H1 (cell line): Measurements from ENCODE around the gene RGS14.
"Not testable (repeated sequence)": the region's sequence is repeated elsewhere in the genome, so short reads cannot be mapped to it uniquely, and the experiment has no call there.

Experiments
- BRCA1 ChIP-seq: IDR thresholded peaks from 2 replicates; pipeline ENCODE4 v1.6.1; 2012; ENCODE audit warnings: low read depth, low read length, improper control_type of control experiment
- EZH2 ChIP-seq: fragments of 200-600 bp; sonication (generic); IDR thresholded peaks from 2 replicates; pipeline ENCODE4 v1.7.1; 2012; ENCODE audit warnings: low read depth, mild to moderate bottlenecking, moderate library complexity, low read length, inconsistent platforms; ENCODE audit not compliant: severe bottlenecking
- POLR2A ChIP-seq, 2 experiments: IDR thresholded peaks; 1 replicate in 1 of 2; 2 replicates in 1 of 2; pipeline ENCODE4 v1.6.1; 2011; ENCODE audit warnings: low read depth in 2 of 2, low read length in 2 of 2, mild to moderate bottlenecking in 2 of 2; ENCODE audit errors: control extremely low read depth in 1 of 2
- RAD21 ChIP-seq, 2 experiments: IDR thresholded peaks in 1 of 2; conservative IDR thresholded peaks in 1 of 2; 2 replicates each; pipeline ENCODE4 v1.6.1; 2011; ENCODE audit warnings: low read depth in 2 of 2, low read length in 2 of 2, improper control_type of control experiment in 1 of 2, inconsistent platforms in 1 of 2, mild to moderate bottlenecking in 1 of 2, moderate library complexity in 1 of 2
- SP4 ChIP-seq: IDR thresholded peaks from 2 replicates; pipeline ENCODE4 v1.6.1; 2012; ENCODE audit warnings: low read length, inconsistent platforms

- TF ChIP-seq EZH2; SP4; RAD21 (IDR thresholded peaks at IDR 0.05 in 1 of 2, conservative IDR thresholded peaks at IDR 0.05 in 1 of 2; ENCODE audit: low read depth in 2 of 2, low read length in 2 of 2); POLR2A (IDR thresholded peaks at IDR 0.05; ENCODE audit: control extremely low read depth in 1 of 2, low read depth in 2 of 2, low read length in 2 of 2); BRCA1: not testable (repeated sequence)
Measured at GRCh38 chr5:177375516-177375915, 17.8 kb downstream of the RGS14 start.
